Activated B cell treated with CpG ODN at 0.5 μM for 24 hours (primary cell): ENCODE measurements around the gene SHC1. TPM values are rescaled to one million over a fixed set of nuclear protein-coding genes. Genes with fewer than 3 reads are reported as not detected.
A peak's percentile ranks its signal among the peaks of the same experiment; 100 is the strongest.

ENCODE experiments used
- ATAC-seq: fragments of 200-7000 bp; cut with Tn5 transposase; one replicate; pipeline ENCODE4 v1.10.0; 2021; ENCODE audit warnings: low read depth, mild to moderate bottlenecking, moderate library complexity
- CTCF ChIA-PET: fragments of 350-600 bp; sonication (Branson Sonifier 250); formaldehyde crosslinking; loops from one replicate; lab custom pipeline; 2021; ENCODE audit warnings: antibody characterized with exemption; lab: Charles Lee
- POLR2A ChIA-PET: fragments of 350-600 bp; sonication (Branson Sonifier 250); formaldehyde crosslinking; loops from one replicate; lab custom pipeline; 2021; ENCODE audit warnings: antibody characterized with exemption; lab: Charles Lee
- DNase-seq: peaks from one replicate; pipeline ENCODE4 v3.0.0; 2022
- H3K27ac Mint-ChIP-seq: one replicate; pipeline ENCODE4 v1.8.0; 2020; ENCODE audit warnings: mixed read lengths
- H3K27me3 Mint-ChIP-seq: one replicate; pipeline ENCODE4 v1.8.0; 2021; ENCODE audit warnings: mixed read lengths
- H3K36me3 Mint-ChIP-seq: one replicate; pipeline ENCODE4 v1.8.0; 2021; ENCODE audit warnings: low read depth, mixed read lengths
- H3K4me1 Mint-ChIP-seq: one replicate; pipeline ENCODE4 v1.8.0; 2021; ENCODE audit warnings: mixed read lengths
- H3K4me3 Mint-ChIP-seq: one replicate; pipeline ENCODE4 v1.8.0; 2020; ENCODE audit warnings: mild to moderate bottlenecking, mixed read lengths
- H3K9me3 Mint-ChIP-seq: one replicate; pipeline ENCODE4 v1.8.0; 2020; ENCODE audit warnings: mixed read lengths
- intact Hi-C: fragments of 100-400 bp; cut with micrococcal nuclease; formaldehyde crosslinking; loops from one replicate; pipeline ENCODE4 v1.15.1; 2024
- total RNA-seq: library from RNA; stranded (reverse); gene quantifications from 2 replicates; pipeline ENCODE4 v1.2.3, GENCODE V29; 2022
- TF ChIP-seq, protein P1 (sequence below): fragments of 200-600 bp; IDR thresholded peaks from one replicate; pipeline ENCODE4 v1.8.0; 2022; ENCODE audit warnings: antibody characterized with exemption, mild to moderate bottlenecking

The SHC1 gene
- total RNA-seq, 1 donor from 2014 or later: 60.9 TPM

DNA sequence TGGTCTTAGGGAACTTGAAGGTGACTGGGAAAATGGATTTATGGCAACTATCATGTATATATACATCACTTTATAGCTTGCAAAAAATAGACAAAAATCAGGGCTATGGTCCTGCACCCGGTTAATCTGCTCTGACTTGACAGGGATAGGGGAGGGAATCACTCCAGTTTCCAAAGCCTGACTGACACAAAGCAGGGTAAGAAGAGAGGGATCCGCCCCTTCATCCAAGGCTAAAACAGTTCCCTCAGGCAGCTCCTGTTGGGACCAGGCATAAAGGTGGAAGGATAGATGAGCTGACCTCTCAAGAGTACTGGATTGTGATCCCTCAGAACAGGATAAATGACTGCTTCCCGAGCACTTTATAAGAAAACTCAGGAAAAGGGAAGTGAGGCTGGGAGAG is 16.0 kb downstream of the SHC1 start:
- Mint-ChIP-seq H3K9me3 (no peaks in the 10 kb centered on the region), H3K4me3 (peak overlapping the region; percentile 91), H3K4me1 (peaks cover 75% of the 10 kb centered on the region), H3K27ac (peak overlapping the region; percentile 93), H3K27me3 (no peaks in the 10 kb centered on the region), H3K36me3 (peaks cover 23% of the 10 kb centered on the region)
- CTCF ChIA-PET: interaction anchor here (1.6 to 2.3 kb wide), 3 partner anchors 18 to 96 kb away, joined by 6 to 8 read pairs (median 8); partner anchors contain the start of genes ADAM15 and PMVK
- intact Hi-C loops: no loop called here
- POLR2A ChIA-PET: interaction anchor here (0.5 to 6.8 kb wide), 5 partner anchors 12 to 551 kb away, joined by 3 to 52 read pairs (median 6); partner anchors contain the start of gene PMVK
- TF ChIP-seq, protein P1, sequence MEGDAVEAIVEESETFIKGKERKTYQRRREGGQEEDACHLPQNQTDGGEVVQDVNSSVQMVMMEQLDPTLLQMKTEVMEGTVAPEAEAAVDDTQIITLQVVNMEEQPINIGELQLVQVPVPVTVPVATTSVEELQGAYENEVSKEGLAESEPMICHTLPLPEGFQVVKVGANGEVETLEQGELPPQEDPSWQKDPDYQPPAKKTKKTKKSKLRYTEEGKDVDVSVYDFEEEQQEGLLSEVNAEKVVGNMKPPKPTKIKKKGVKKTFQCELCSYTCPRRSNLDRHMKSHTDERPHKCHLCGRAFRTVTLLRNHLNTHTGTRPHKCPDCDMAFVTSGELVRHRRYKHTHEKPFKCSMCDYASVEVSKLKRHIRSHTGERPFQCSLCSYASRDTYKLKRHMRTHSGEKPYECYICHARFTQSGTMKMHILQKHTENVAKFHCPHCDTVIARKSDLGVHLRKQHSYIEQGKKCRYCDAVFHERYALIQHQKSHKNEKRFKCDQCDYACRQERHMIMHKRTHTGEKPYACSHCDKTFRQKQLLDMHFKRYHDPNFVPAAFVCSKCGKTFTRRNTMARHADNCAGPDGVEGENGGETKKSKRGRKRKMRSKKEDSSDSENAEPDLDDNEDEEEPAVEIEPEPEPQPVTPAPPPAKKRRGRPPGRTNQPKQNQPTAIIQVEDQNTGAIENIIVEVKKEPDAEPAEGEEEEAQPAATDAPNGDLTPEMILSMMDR: no peak
- ATAC-seq (no peak), DNase-seq (no peak)

DNA sequence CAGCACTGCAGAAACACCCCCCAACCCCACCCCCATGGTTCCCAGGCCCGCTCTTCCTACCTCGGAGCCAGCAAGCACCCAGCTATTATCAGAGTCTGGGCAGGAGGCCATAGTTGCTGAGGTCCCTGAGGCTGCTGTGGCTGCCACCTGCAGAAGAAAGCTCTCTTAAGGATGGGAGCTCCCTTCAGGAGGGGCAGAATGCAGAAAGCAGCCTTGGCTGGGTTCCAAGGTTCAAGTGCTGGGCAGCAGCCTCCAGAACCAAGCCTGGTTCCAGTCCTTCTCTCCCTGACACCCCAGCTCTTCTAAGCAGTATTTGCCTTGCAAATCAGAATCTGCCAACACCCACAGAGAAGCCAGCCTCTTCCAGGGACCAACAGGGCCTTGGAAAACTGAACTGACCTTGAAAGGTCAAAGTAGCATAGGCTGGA is 16.9 kb downstream of the SHC1 start:
- Mint-ChIP-seq H3K27ac (peak overlapping the region; percentile 93), H3K4me1 (peaks cover 75% of the 10 kb centered on the region), H3K9me3 (no peaks in the 10 kb centered on the region), H3K27me3 (no peaks in the 10 kb centered on the region), H3K36me3 (peaks cover 23% of the 10 kb centered on the region), H3K4me3 (no peak overlapping the region)
- ChIA-PET POLR2A (interaction anchor here (1.4 to 6.8 kb wide), 2 partner anchors 17 to 63 kb away, joined by 3 to 52 read pairs; partner anchors contain the start of gene PMVK), CTCF (interaction anchor here (1.6 kb wide), 1 partner anchor 46 kb away, joined by 8 read pairs; no protein-coding TSS in a partner anchor)
- ATAC-seq (no peak), DNase-seq (no peak)
- TF ChIP-seq, protein P1: no peak
- intact Hi-C loops: no loop called here

DNA sequence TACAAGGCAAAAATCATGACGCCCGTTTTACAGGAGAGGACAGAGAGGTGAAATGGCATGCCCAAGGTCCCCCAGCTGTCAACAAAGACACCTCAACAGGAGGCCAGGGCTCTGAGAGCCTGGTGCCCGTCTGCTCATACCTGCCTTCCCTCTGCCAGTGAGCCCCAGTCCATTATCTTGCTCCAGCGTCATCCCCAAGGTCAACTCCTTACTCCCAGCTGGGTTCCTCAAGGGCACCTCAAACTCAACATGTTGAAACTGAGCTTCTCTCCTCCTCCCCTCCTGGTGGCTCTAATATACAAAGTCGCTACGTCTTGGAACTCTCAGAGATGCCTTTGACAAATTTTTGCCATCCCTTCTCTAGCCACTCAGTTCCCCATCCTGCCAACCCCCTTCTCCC is 17.9 kb downstream of the SHC1 start:
- ATAC-seq: no peak
- no peaks in the 10 kb centered on the region for H3K9me3 Mint-ChIP-seq
- TF ChIP-seq, protein P1: no peak
- intact Hi-C loops: no loop called here
- DNase-seq: no peak
- CTCF ChIA-PET: interaction anchor here (0.7 to 1.2 kb wide), 5 partner anchors 9 to 489 kb away, joined by 3 to 5 read pairs (median 3); partner anchors contain the start of genes ADAM15 and PYGO2
- POLR2A ChIA-PET: interaction anchor here (0.5 to 6.8 kb wide), 5 partner anchors 8 to 183 kb away, joined by 4 to 52 read pairs (median 11); partner anchors contain the start of genes PMVK, PYGO2 and SLC50A1
- peak overlapping the region; percentile 93 for H3K27ac Mint-ChIP-seq
- no peaks in the 10 kb centered on the region for H3K27me3 Mint-ChIP-seq
- H3K36me3 Mint-ChIP-seq: peaks cover 23% of the 10 kb centered on the region
- H3K4me3 Mint-ChIP-seq: peak overlapping the region; percentile 39
- H3K4me1 Mint-ChIP-seq: peaks cover 72% of the 10 kb centered on the region

DNA sequence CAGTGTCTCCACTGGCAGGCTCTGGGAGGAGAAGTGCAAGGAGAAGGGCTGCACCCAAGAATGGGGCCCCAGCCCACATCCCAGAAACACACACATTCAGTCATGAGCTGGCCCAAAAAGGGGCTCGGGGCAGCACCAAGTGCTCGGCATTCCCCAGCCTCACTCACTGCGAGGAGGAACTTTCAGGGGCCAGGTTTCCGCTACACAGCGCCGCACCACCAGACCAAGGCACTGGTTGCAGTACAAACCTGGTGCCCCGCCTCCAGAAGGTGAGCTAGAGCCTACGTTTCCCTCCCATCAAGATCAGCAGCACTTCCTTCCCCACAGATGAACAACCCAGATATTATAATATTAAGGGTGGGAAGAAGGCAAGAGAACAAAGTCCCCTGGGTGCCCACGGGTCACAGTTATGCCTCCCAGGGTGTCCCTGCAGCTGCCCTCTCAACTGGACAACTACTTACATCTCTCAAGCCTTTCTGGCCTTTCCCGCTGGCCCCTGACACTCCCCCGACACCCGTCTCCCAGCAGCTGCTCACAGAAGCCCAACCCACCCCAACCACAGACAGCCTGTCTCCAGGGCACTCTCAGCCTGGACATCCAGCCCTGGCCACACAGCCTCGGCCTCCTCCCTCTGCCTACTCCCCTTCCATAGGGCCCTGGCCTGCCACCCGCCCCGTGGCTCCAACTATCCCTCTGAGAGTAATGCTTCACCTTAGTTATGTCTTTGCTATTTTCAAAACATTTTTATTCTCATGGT is 18.5 kb downstream of the SHC1 start:
- ATAC-seq (peak; percentile 53), DNase-seq (no peak)
- no peaks in the 10 kb centered on the region for H3K27me3 Mint-ChIP-seq
- H3K36me3 Mint-ChIP-seq: peaks cover 25% of the 10 kb centered on the region
- TF ChIP-seq, protein P1: no peak
- ChIA-PET POLR2A (interaction anchor here (1.1 to 6.8 kb wide), 6 partner anchors 9 to 133 kb away, joined by 3 to 52 read pairs (median 8); partner anchors contain the start of genes CKS1B, PMVK and PYGO2), CTCF (interaction anchor here (0.7 to 1.2 kb wide), 8 partner anchors 9 to 488 kb away, joined by 3 to 5 read pairs (median 3); partner anchors contain the start of genes ADAM15 and PYGO2)
- peaks cover 69% of the 10 kb centered on the region for H3K4me1 Mint-ChIP-seq
- intact Hi-C loops: no loop called here
- no peaks in the 10 kb centered on the region for H3K9me3 Mint-ChIP-seq
- peak overlapping the region; percentile 39 for H3K4me3 Mint-ChIP-seq
- H3K27ac Mint-ChIP-seq: peak overlapping the region; percentile 93

DNA sequence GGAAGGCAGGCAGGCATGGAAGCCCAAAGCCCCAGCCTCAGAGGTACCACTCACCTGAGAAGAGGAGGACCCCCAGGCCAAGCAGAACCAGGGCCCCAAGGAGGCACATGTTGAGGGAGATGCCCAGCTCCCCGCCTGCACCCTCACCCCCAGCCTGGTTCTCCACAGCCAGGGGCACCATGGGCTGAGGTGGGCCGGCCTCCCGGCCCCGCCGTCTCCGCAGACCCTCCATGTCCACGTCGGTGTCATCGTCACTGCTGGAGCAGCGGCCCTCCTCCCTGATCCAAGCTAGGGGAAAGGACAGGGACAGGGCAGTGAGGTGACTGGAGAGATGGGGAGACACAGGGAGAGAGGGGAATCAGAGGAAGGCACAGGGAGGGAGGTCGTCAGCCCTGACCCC is 22.5 kb downstream of the SHC1 start:
- Mint-ChIP-seq H3K36me3 (peaks cover 32% of the 10 kb centered on the region), H3K27me3 (no peaks in the 10 kb centered on the region), H3K27ac (no peak overlapping the region), H3K4me1 (peaks cover 51% of the 10 kb centered on the region), H3K4me3 (no peak overlapping the region), H3K9me3 (no peaks in the 10 kb centered on the region)
- no peak for DNase-seq
- TF ChIP-seq, protein P1: no peak
- ChIA-PET CTCF (no interaction called here), POLR2A (interaction anchor here (0.8 to 1.2 kb wide), 2 partner anchors 12 to 52 kb away, joined by 3 read pairs; partner anchors contain the start of gene PMVK)
- ATAC-seq: no peak
- intact Hi-C loops: no loop called here
